Medulla oblongata (tissue), 1 donor: Measurements from ENCODE around the gene NCAM1.

Source experiments
- DNase-seq: peaks from one replicate; pipeline ENCODE4 v3.0.0-alpha.2; 2015; ENCODE audit errors: extremely low spot score

Gene NCAM1

GRCh38 chr11:113131036-113131775 is 170.0 kb downstream of the NCAM1 start:
- DNase-seq = no peak

GRCh38 chr11:113133071-113133470 is 171.9 kb downstream of the NCAM1 start:
- DNase-seq = no peak

GRCh38 chr11:113134626-113135025 is 173.4 kb downstream of the NCAM1 start:
- no peak for DNase-seq

GRCh38 chr11:113137713-113138529 is 176.7 kb downstream of the NCAM1 start:
- DNase-seq = peak; percentile 54

- no peak for DNase-seq
These were observed 177.5 kb downstream of the NCAM1 start for GRCh38 chr11:113138731-113139130.

- DNase-seq = no peak
These were observed 179.8 kb downstream of the NCAM1 start for GRCh38 chr11:113141010-113141409.

GRCh38 chr11:113142508-113142907 is 181.3 kb downstream of the NCAM1 start:
- peak; percentile 65 for DNase-seq

GRCh38 chr11:113147249-113147648 is 186.0 kb downstream of the NCAM1 start:
- DNase-seq = peak; percentile 95

GRCh38 chr11:113148076-113148475 is 186.9 kb downstream of the NCAM1 start:
- DNase-seq = no peak

GRCh38 chr11:113148652-113149051 is 187.4 kb downstream of the NCAM1 start:
- DNase-seq = no peak

- DNase-seq = no peak
These were observed 190.3 kb downstream of the NCAM1 start for GRCh38 chr11:113151521-113151920.

GRCh38 chr11:113152500-113152899 is 191.3 kb downstream of the NCAM1 start:
- no peak for DNase-seq

GRCh38 chr11:113153847-113154246 is 192.6 kb downstream of the NCAM1 start:
- no peak for DNase-seq

GRCh38 chr11:113159988-113160807 is 199.0 kb downstream of the NCAM1 start:
- no peak for DNase-seq

- DNase-seq = no peak
These were observed 199.5 kb downstream of the NCAM1 start for GRCh38 chr11:113160808-113161124.

GRCh38 chr11:113161711-113162591 is 200.7 kb downstream of the NCAM1 start:
- no peak for DNase-seq

- peak; percentile 90 for DNase-seq
These were observed 201.4 kb downstream of the NCAM1 start for GRCh38 chr11:113162592-113162962.

GRCh38 chr11:113163291-113164030 is 202.2 kb downstream of the NCAM1 start:
- DNase-seq = peak; percentile 68

- no peak for DNase-seq
These were observed 205.1 kb downstream of the NCAM1 start for GRCh38 chr11:113166280-113166679.

- no peak for DNase-seq
These were observed 206.4 kb downstream of the NCAM1 start for GRCh38 chr11:113167599-113167998.
